GM06990 (cell line): Measurements from ENCODE around the gene CTNNA2.

Experiments
- DNase-seq: peaks from one replicate; pipeline ENCODE4 v3.0.0-alpha.2; 2011; ENCODE audit not compliant: insufficient read length; ENCODE audit errors: extremely low read depth
- H3K27me3 ChIP-seq: replicated peaks from 2 replicates; pipeline ENCODE4 v1.6.0; 2011; ENCODE audit warnings: low read length; ENCODE audit not compliant: control insufficient read depth, insufficient read depth
- H3K36me3 ChIP-seq: 2 replicates; pipeline ENCODE4 v1.5.1; 2011; ENCODE audit warnings: low read length; ENCODE audit not compliant: control insufficient read depth, insufficient read depth
- H3K4me3 ChIP-seq: replicated peaks from 2 replicates; pipeline ENCODE4 v1.5.1; 2011; ENCODE audit warnings: low read depth, mild to moderate bottlenecking, control low read depth, low read length
- CTCF ChIP-seq: IDR thresholded peaks from 2 replicates; pipeline ENCODE4 v1.5.1; 2011; ENCODE audit warnings: low read length, control low read depth, mild to moderate bottlenecking, inconsistent platforms; ENCODE audit not compliant: insufficient read depth, poor library complexity, severe bottlenecking

Gene CTNNA2

GRCh38 chr2:79530443-79530842 lies 17.6 kb downstream of the CTNNA2 start:
- H3K36me3 ChIP-seq: no peaks in the 10 kb centered on the region
- no peak for DNase-seq
- no peaks in the 10 kb centered on the region for H3K27me3 ChIP-seq
- H3K4me3 ChIP-seq: no peak overlapping the region
- no peak for TF ChIP-seq CTCF

- TF ChIP-seq CTCF: no peak
- H3K27me3 ChIP-seq: no peaks in the 10 kb centered on the region
- no peak for DNase-seq
- H3K36me3 ChIP-seq: no peaks in the 10 kb centered on the region
- H3K4me3 ChIP-seq: no peak overlapping the region
These were observed 34.7 kb downstream of the CTNNA2 start for GRCh38 chr2:79547568-79547967.

- Histone ChIP-seq H3K4me3 (no peak overlapping the region), H3K36me3 (no peaks in the 10 kb centered on the region), H3K27me3 (no peaks in the 10 kb centered on the region)
- no peak for DNase-seq
- TF ChIP-seq CTCF: no peak
These were observed 39.8 kb downstream of the CTNNA2 start for GRCh38 chr2:79552653-79553052.

GRCh38 chr2:79554899-79555298 lies 42.0 kb downstream of the CTNNA2 start:
- Histone ChIP-seq H3K36me3 (no peaks in the 10 kb centered on the region), H3K4me3 (no peak overlapping the region), H3K27me3 (no peaks in the 10 kb centered on the region)
- TF ChIP-seq CTCF: no peak
- no peak for DNase-seq

GRCh38 chr2:79564065-79564464 lies 51.2 kb downstream of the CTNNA2 start:
- Histone ChIP-seq H3K27me3 (no peaks in the 10 kb centered on the region), H3K4me3 (no peak overlapping the region), H3K36me3 (no peaks in the 10 kb centered on the region)
- no peak for DNase-seq
- no peak for TF ChIP-seq CTCF

- no peak for TF ChIP-seq CTCF
- H3K36me3 ChIP-seq: no peaks in the 10 kb centered on the region
- no peak overlapping the region for H3K4me3 ChIP-seq
- DNase-seq: no peak
- H3K27me3 ChIP-seq: no peaks in the 10 kb centered on the region
These were observed 56.2 kb downstream of the CTNNA2 start for GRCh38 chr2:79569048-79569447.
